Activated T-helper 2 cell treated with anti-CD3 and anti-CD28 coated beads, Interferon-gamma antibody, Interleukin-2, Interleukin-4, amounts not matched to agents 10 μg/mL and 5 μg/mL and 100 μg/mL, durations not matched to agents 14 hours and 24 hours and 36 hours (primary cell): ENCODE data around the gene CLOCK. TPM values are rescaled to one million over a fixed set of nuclear protein-coding genes. Genes with fewer than 3 reads are reported as not detected.

ENCODE experiments used
- DNase-seq: peaks from one replicate; pipeline ENCODE4 v3.0.0; 2021; ENCODE audit warnings: low spot score
- H3K27ac Mint-ChIP-seq: one replicate; pipeline ENCODE4 v1.8.0; 2021; ENCODE audit warnings: mixed read lengths
- H3K27me3 Mint-ChIP-seq: one replicate; pipeline ENCODE4 v1.8.0; 2021; ENCODE audit warnings: low read depth, mixed read lengths
- H3K36me3 Mint-ChIP-seq: one replicate; pipeline ENCODE4 v1.8.0; 2021; ENCODE audit warnings: low read depth, mixed read lengths
- H3K4me1 Mint-ChIP-seq: one replicate; pipeline ENCODE4 v1.8.0; 2021; ENCODE audit warnings: low read depth, mixed read lengths
- H3K4me3 Mint-ChIP-seq: one replicate; pipeline ENCODE4 v1.8.0; 2021; ENCODE audit warnings: low read depth, mild to moderate bottlenecking, moderate library complexity, mixed read lengths
- H3K9me3 Mint-ChIP-seq: one replicate; pipeline ENCODE4 v1.8.0; 2021; ENCODE audit warnings: mixed read lengths
- intact Hi-C: fragments of 100-400 bp; cut with micrococcal nuclease; formaldehyde crosslinking; loops from one replicate; pipeline ENCODE4 v1.15.1; 2023
- total RNA-seq: library from RNA; stranded (reverse); gene quantifications from 2 replicates; pipeline ENCODE4 v1.2.3, GENCODE V29; 2022

The CLOCK gene
- total RNA-seq, 1 donor from 2014 or later: 7.2 TPM

DNA sequence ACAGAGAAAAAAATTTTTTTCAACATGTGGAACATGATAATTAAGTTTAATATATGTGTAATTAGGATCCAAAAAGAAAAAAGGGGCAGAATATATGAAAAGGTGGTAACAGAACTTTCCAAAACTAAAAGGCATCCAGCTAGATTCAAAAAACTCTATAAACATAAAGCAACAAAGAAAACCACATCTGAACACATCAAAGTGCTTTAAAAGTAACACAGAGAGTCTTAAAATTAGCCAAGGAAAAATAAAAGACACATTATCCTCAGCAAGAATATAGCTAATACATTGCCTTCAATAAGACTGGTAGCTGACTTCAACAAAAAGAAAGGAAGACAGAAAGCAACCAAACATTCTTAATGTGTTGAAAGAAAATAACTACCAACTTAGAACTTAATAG is 8.2 kb downstream of the CLOCK start:
- no peak overlapping the region for H3K27ac Mint-ChIP-seq
- H3K4me1 Mint-ChIP-seq: peaks cover 9% of the 10 kb centered on the region
- H3K9me3 Mint-ChIP-seq: peaks cover 8% of the 10 kb centered on the region
- no peak overlapping the region for H3K4me3 Mint-ChIP-seq
- intact Hi-C loops: no loop called here
- peaks cover 4% of the 10 kb centered on the region for H3K36me3 Mint-ChIP-seq
- H3K27me3 Mint-ChIP-seq: no peaks in the 10 kb centered on the region
- no peak for DNase-seq

- no peak overlapping the region for H3K27ac Mint-ChIP-seq
- no peak for DNase-seq
- peaks cover 14% of the 10 kb centered on the region for H3K9me3 Mint-ChIP-seq
- H3K4me3 Mint-ChIP-seq: no peak overlapping the region
- no peaks in the 10 kb centered on the region for H3K27me3 Mint-ChIP-seq
- H3K36me3 Mint-ChIP-seq: peaks cover 28% of the 10 kb centered on the region
- peaks cover 3% of the 10 kb centered on the region for H3K4me1 Mint-ChIP-seq
- intact Hi-C loops: no loop called here
Measured at GRCh38 chr4:55534306-55534705, 12.4 kb downstream of the CLOCK start.

DNA sequence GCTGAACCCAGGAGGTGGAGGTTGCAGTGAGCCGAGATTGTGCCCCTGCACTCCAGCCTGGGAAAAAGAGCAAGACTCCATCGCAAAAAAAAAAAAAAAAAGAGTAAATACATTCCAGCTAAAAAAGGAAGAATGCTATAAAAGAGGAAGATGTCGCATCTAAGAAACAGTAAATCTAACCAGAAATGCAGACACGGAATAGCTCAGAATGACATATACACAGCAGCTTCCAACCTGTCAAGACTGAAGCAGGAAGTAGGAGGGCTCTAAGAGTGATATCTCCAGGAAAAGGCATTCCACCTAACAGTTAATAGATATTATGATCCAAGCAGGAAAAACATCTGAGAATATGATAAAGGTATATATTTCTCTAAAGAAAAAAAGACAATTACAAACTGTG is 16.0 kb downstream of the CLOCK start:
- Mint-ChIP-seq H3K4me3 (no peak overlapping the region), H3K9me3 (peaks cover 14% of the 10 kb centered on the region), H3K27me3 (no peaks in the 10 kb centered on the region), H3K27ac (no peak overlapping the region), H3K36me3 (peaks cover 30% of the 10 kb centered on the region), H3K4me1 (no peaks in the 10 kb centered on the region)
- intact Hi-C loops: no loop called here
- DNase-seq: no peak

DNA sequence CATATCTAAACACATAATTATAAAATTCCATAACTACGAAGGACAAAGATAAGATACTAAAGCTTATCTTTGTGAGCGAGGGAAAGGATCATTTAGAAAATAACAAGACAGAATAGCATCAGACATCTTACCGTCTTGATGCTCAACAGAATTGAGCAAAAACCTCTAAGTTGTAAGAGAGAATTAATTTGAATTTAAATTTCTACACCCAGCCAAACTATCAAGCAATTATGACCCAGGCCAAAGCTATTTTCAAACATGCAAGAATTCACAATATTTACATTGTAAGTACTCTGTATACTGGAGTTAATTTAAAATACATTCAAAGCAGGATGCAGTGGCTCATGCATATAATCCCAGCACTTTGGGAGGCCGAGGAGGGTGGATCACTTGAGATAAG is 16.5 kb downstream of the CLOCK start:
- no peaks in the 10 kb centered on the region for H3K4me1 Mint-ChIP-seq
- no peak overlapping the region for H3K4me3 Mint-ChIP-seq
- intact Hi-C loops: no loop called here
- H3K36me3 Mint-ChIP-seq: peaks cover 30% of the 10 kb centered on the region
- H3K27me3 Mint-ChIP-seq: no peaks in the 10 kb centered on the region
- no peak overlapping the region for H3K27ac Mint-ChIP-seq
- peaks cover 14% of the 10 kb centered on the region for H3K9me3 Mint-ChIP-seq
- DNase-seq: no peak

DNA sequence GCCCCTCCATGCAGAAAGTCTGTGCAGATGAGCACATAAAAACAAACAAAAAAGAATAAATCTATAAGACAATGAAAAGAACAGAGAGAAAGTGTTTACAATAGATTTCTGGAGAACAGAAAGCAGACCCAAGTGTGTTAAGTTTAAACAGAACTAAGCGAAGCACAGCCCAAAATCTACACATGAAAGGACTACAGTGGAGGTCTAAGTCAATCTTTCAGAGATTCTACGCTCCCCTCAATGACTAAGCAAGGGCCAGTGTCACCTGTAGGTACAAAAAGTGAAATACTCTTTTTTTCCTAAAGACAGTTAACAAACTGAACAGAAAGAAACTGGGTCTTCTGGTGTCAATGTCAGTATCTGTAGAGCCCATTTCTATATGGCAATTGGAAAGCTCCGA is 18.2 kb downstream of the CLOCK start:
- peaks cover 26% of the 10 kb centered on the region for H3K36me3 Mint-ChIP-seq
- peaks cover 7% of the 10 kb centered on the region for H3K9me3 Mint-ChIP-seq
- H3K4me1 Mint-ChIP-seq: no peaks in the 10 kb centered on the region
- H3K27me3 Mint-ChIP-seq: no peaks in the 10 kb centered on the region
- DNase-seq: no peak
- intact Hi-C loops: no loop called here
- H3K4me3 Mint-ChIP-seq: no peak overlapping the region
- no peak overlapping the region for H3K27ac Mint-ChIP-seq

DNA sequence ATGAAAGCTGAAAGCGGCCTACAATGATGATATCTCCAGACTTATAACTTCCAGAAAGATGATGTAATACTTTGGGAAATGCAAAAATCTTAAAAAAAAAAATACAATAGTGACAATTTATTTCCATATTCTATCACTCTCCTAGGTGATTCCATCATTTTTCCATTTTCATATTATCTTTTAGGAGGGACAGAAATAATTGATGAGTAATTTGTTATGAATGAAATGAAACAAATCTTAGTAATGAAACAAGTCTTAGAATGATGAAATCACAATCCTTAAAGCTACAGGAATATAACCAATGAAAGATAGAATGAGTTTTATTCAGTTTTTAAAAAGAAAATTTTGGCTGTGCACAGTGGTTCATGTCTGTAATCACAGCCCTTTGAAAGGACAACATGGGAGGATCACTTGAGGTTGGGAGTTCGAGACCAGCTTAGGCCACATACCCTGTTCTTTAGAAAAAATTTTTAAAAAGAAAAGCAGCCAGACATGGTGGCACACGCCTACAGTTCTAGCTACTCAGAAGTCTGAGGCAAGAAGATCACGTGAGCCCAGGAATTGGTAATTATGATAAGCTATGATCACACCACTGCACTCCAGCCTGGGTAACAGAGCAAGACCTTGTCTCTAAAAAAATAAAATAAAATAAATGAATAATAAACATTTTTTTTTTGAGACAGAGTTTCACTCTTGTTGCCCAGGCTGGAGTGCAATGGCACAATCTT is 21.7 kb downstream of the CLOCK start:
- intact Hi-C loops: no loop called here
- no peak overlapping the region for H3K27ac Mint-ChIP-seq

GRCh38 chr4:55518442-55518841 is 28.3 kb downstream of the CLOCK start:
- no peaks in the 10 kb centered on the region for H3K36me3 Mint-ChIP-seq
- H3K27me3 Mint-ChIP-seq: no peaks in the 10 kb centered on the region
- H3K4me1 Mint-ChIP-seq: no peaks in the 10 kb centered on the region
- intact Hi-C loops: no loop called here
- no peak overlapping the region for H3K27ac Mint-ChIP-seq
- peaks cover 3% of the 10 kb centered on the region for H3K9me3 Mint-ChIP-seq
- no peak overlapping the region for H3K4me3 Mint-ChIP-seq
- DNase-seq: no peak

More for the DNA sequence above, 21.7 kb downstream of the CLOCK start:
- Mint-ChIP-seq H3K27me3 (no peaks in the 10 kb centered on the region), H3K4me3 (no peak overlapping the region), H3K4me1 (no peaks in the 10 kb centered on the region), H3K9me3 (peaks cover 4% of the 10 kb centered on the region), H3K36me3 (peaks cover 7% of the 10 kb centered on the region)
- DNase-seq: no peak

DNA sequence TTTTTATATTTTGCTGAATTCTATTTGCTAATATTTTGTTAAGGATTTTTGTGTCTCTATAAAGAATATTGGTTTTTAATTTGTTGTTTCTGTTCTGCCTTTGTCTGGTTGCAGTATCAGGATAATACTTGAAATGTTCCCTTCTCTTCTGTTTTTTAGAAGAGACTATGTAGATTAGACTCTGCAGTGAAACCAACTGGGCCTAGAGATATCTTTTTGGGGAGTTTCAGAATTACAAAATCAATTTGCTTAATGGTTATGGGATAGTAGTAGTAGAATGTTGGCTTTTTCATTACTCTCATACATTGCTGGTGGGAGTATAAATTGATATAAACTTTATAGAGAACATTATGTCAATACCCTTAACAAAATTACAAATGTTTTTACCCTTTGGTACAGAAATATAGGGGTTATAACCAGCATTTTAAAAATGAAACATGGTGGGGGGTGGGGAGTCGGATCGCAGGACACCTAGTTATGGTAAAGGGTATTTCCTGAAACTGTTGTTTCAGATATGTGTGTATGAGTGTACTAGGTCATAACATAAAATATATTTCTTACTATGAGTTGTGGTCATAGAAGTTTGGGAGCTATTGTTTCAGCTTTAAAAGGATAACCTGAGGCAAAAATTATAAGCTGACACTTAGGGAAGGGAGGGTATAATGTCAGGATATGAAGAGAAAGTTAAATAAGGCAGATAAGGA is 29.0 kb downstream of the CLOCK start:
- Mint-ChIP-seq H3K4me1 (no peaks in the 10 kb centered on the region), H3K9me3 (peaks cover 3% of the 10 kb centered on the region), H3K27ac (no peak overlapping the region), H3K4me3 (no peak overlapping the region), H3K27me3 (no peaks in the 10 kb centered on the region), H3K36me3 (no peaks in the 10 kb centered on the region)
- intact Hi-C loops: no loop called here
- no peak for DNase-seq

DNA sequence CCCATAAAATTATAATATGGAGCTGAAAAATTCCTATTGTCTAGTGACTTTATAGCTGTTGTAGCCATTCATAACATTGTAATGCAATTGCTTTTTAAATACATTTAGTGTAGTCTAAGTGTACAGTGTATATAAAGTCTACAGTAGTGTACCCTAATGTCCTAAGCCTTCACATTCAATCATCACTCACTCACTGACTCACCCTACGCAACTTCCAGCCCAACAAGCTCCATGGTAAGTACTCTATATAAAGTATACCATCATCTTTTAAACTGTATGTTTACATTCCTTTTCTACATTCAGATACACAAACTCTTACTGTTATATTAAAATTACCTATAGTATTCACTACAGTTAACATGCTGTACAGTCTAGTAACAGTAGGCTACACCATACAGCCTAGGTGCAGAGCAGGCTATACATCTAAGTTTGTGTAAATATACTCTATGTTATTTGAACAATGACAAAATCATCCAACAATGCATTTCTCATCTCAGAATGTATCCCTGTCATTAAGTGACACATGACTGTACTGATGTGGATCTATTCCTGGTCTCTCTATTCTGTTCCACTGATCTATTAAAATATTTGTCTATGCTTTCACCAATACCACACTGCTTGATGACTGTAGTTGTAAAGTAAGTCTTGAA is 33.7 kb downstream of the CLOCK start:
- intact Hi-C loops: no loop called here
- peaks cover 3% of the 10 kb centered on the region for H3K4me1 Mint-ChIP-seq
- no peak overlapping the region for H3K27ac Mint-ChIP-seq
- H3K9me3 Mint-ChIP-seq: peaks cover 8% of the 10 kb centered on the region
- no peaks in the 10 kb centered on the region for H3K36me3 Mint-ChIP-seq
- no peak overlapping the region for H3K4me3 Mint-ChIP-seq
- H3K27me3 Mint-ChIP-seq: no peaks in the 10 kb centered on the region
- DNase-seq: no peak

- no peaks in the 10 kb centered on the region for H3K27me3 Mint-ChIP-seq
- H3K36me3 Mint-ChIP-seq: no peaks in the 10 kb centered on the region
- intact Hi-C loops: no loop called here
- no peak overlapping the region for H3K27ac Mint-ChIP-seq
- H3K4me1 Mint-ChIP-seq: peaks cover 3% of the 10 kb centered on the region
- no peak for DNase-seq
- H3K9me3 Mint-ChIP-seq: peaks cover 6% of the 10 kb centered on the region
- no peak overlapping the region for H3K4me3 Mint-ChIP-seq
Measured at GRCh38 chr4:55512077-55512476, 34.6 kb downstream of the CLOCK start.

- Mint-ChIP-seq H3K4me1 (peaks cover 3% of the 10 kb centered on the region), H3K9me3 (peaks cover 6% of the 10 kb centered on the region), H3K36me3 (peaks cover 3% of the 10 kb centered on the region), H3K4me3 (no peak overlapping the region), H3K27me3 (no peaks in the 10 kb centered on the region), H3K27ac (no peak overlapping the region)
- no peak for DNase-seq
- intact Hi-C loops: no loop called here
Measured at GRCh38 chr4:55510685-55511084, 36.0 kb downstream of the CLOCK start.

GRCh38 chr4:55509266-55509665 is 37.4 kb downstream of the CLOCK start:
- H3K4me3 Mint-ChIP-seq: no peak overlapping the region
- H3K27ac Mint-ChIP-seq: no peak overlapping the region
- no peak for DNase-seq
- peaks cover 3% of the 10 kb centered on the region for H3K4me1 Mint-ChIP-seq
- peaks cover 6% of the 10 kb centered on the region for H3K9me3 Mint-ChIP-seq
- H3K27me3 Mint-ChIP-seq: no peaks in the 10 kb centered on the region
- intact Hi-C loops: no loop called here
- peaks cover 3% of the 10 kb centered on the region for H3K36me3 Mint-ChIP-seq

- Mint-ChIP-seq H3K4me3 (no peak overlapping the region), H3K4me1 (peaks cover 6% of the 10 kb centered on the region), H3K9me3 (peaks cover 6% of the 10 kb centered on the region), H3K27me3 (no peaks in the 10 kb centered on the region), H3K36me3 (peaks cover 7% of the 10 kb centered on the region), H3K27ac (no peak overlapping the region)
- intact Hi-C loops: no loop called here
- DNase-seq: no peak
Measured at GRCh38 chr4:55507612-55508011, 39.1 kb downstream of the CLOCK start.
